GM10266 (cell line): ENCODE measurements around the gene ITIH5.

ENCODE experiments used
- DNase-seq: peaks from one replicate; pipeline ENCODE4 v3.0.0; 2012; ENCODE audit errors: extremely low spot score
- TF ChIP-seq, protein P1 (sequence below): IDR thresholded peaks from 2 replicates; pipeline ENCODE4 v1.5.1; 2012; ENCODE audit warnings: mild to moderate bottlenecking, low read depth; ENCODE audit not compliant: control insufficient read depth, insufficient read depth; ENCODE audit errors: missing control alignments

ITIH5 gene

DNA sequence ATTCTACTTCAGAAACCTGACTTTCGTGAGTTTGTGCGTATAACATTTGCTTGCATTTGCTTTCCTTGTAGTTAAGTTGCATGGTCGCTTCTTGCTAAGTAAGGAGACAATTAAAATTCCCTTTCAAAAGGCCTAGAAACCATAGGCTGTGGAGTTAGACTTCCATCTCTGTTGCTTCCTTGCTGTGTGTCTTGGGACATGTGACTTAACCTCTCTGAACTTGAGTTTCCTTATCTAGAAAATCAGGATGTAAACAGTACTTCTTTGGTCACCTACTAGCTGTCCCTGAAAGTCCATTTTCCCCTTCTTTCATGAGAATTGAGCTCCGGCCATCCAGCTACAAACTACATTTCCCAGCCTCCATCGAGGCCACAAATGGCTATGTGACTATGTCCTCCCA is 89.2 kb downstream of the ITIH5 start:
- no peak for DNase-seq
- TF ChIP-seq, protein P1, sequence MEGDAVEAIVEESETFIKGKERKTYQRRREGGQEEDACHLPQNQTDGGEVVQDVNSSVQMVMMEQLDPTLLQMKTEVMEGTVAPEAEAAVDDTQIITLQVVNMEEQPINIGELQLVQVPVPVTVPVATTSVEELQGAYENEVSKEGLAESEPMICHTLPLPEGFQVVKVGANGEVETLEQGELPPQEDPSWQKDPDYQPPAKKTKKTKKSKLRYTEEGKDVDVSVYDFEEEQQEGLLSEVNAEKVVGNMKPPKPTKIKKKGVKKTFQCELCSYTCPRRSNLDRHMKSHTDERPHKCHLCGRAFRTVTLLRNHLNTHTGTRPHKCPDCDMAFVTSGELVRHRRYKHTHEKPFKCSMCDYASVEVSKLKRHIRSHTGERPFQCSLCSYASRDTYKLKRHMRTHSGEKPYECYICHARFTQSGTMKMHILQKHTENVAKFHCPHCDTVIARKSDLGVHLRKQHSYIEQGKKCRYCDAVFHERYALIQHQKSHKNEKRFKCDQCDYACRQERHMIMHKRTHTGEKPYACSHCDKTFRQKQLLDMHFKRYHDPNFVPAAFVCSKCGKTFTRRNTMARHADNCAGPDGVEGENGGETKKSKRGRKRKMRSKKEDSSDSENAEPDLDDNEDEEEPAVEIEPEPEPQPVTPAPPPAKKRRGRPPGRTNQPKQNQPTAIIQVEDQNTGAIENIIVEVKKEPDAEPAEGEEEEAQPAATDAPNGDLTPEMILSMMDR = no peak

DNA sequence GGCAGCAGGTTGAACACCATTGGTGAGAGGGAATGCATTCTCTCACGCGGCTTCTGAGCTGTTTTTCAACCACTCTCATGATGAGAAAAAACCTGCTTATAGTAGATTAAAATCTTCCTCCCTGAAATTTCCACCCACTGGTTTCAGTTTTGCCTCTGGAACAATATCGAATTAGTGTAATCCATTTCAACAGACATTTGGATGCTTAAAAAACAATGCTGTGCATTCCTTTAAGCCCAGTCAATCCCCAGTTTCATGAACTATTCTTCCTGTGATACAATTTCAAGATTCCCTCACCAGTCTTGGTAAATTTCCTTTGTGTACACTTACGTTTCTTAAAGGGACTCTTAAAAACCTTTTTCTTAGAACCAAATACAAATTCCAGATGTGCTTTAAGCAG is 89.6 kb downstream of the ITIH5 start:
- no peak for DNase-seq
- TF ChIP-seq, protein P1 = no peak

DNA sequence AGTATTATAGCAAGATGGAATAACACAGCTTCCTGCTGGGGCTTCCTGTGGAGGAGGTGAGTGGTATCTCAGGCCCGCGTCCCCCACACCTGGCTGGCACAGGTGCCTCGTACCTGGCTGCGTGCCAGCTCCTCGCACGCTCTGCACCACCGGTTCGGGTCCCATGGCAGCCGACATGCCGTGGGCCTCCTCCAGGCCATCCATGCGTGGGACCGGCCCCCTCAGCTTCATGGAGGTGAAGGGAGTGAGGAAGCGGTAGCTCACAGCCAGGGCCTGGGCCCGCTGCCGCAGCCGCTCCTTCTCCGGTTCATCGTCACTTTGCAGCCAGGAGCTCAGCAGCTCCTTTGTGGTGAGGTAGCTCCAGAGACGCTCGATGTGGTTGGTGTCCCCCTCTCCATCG is 90.4 kb downstream of the ITIH5 start:
- no peak for DNase-seq
- TF ChIP-seq, protein P1 = no peak

DNA sequence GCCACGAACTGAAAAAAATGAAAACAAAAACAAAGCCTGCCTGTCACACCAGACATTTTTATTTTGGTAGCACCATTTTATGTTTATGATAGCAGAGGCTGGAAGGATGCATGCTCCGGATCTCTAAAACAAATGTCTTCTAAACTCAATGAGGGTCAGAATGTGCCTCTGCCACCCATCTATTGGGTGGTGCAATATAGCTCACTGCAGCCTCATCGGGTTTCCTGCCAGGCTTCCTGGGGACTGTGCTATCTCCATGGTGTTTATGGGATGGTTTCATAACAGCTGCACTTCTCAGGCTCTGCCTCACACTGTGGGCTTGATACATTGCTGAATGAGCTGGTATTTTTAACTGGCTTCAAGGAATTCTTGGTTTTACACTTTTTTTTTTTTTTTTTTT is 94.4 kb downstream of the ITIH5 start:
- DNase-seq = no peak
- TF ChIP-seq, protein P1 = no peak

DNA sequence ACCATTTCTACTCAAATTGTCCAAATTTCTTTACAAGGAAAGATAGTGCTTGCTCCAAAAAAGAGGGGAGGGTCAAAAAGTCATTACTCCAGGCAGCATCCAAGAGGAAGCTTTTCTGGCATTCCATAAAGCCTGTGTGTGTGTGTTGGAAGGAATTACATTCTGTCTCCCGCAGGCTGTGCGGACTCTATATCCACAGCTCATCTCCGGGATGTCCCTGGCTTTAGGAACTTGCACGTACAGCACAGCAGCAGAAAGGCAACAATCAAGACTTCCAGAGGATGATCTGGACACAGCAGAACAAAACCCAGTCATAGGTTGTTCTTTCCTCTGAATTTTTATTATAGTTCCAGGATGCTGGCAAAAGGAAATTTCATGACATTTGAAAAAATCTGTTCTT is 94.8 kb downstream of the ITIH5 start:
- TF ChIP-seq, protein P1 = no peak
- no peak for DNase-seq

DNA sequence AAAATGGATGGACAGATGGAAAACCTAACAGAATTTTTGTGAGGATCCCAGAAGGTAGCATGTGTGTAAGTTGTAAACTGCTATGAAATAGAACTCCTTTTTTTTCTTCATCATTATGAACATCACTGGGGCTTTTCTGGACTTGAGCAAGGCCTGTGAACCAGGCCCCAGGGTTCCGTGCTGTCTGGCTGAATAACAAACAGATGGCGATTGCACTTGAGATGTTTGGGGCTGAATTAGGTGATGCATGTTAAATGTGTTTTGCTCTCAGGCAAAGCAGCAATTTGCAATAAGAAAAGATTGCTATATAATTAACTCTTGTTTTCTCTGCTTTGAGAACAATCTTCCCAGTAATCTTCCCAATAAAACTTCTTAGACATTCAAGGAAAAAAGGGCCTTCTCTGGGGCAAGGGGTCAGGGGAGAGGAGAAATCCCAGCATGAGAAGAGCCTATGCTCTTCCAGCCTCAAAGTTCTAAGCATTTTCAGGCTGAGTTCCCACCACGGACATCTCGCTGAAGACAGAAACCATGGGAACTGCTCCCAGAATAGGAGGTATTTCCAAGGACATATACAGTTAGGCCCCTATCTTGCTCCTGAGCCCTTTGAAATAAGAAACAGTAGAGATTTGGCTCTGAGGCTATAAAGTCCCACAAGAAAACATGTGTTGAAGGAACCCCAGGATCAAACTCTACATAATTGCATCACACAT is 98.7 kb downstream of the ITIH5 start:
- TF ChIP-seq, protein P1 = no peak
- no peak for DNase-seq

DNA sequence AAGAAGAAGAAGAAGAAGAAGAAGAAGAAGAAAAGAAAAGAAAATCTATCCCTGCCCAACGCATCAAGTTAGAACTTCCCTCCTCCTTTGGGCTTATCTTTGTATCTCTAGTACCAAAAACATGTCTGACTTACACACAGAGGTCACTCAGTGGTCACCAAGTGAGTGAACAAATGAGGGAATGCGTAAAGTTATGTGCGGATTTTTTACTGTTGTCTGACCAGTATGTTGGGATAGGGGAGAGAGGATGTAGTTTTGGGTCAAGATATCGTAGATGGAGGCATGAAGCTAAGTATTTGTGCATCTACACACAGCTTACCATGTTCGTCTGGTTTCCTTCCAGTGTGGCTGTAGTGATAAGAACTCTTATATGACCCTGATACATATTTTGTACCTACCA is 99.9 kb downstream of the ITIH5 start:
- no peak for DNase-seq
- TF ChIP-seq, protein P1 = no peak
